Measurements from ENCODE around the gene ALPP. TPM values are rescaled to one million over a fixed set of nuclear protein-coding genes. Genes with fewer than 3 reads are reported as not detected.
"Not testable (repeated sequence)": the region's sequence is repeated elsewhere in the genome, so short reads cannot be mapped to it uniquely, and the experiment has no call there.

Gene ALPP
- total RNA-seq, 1 experiment from 2014 or later = 0.20 TPM

GRCh38 chr2:232390661-232391060 is 12.1 kb downstream of the ALPP start:
- H3K4me3 Mint-ChIP-seq = no peak overlapping the region
- no peak overlapping the region for H3K27ac Mint-ChIP-seq
- no peak for DNase-seq (ENCODE audit: low spot score)
- peaks cover 22% of the 10 kb centered on the region for H3K4me1 Mint-ChIP-seq
- H3K36me3 Mint-ChIP-seq = no peaks in the 10 kb centered on the region; the same call in 1 of the 2 replicates
- peaks cover 61% of the 10 kb centered on the region for H3K27me3 Mint-ChIP-seq (ENCODE audit: low read depth)
- no peaks in the 10 kb centered on the region for H3K9me3 Mint-ChIP-seq
- ChIA-PET POLR2A (no interaction called here), CTCF (interaction anchor here (0.6 kb wide), 1 partner anchor 54 kb away, joined by 3 read pairs; no protein-coding TSS in a partner anchor)
- no peak for TF ChIP-seq TEAD1 (CRISPR knock-in tag; IDR thresholded peaks at IDR 0.05)
- TF ChIP-seq SMAD4 (CRISPR knock-in tag; IDR thresholded peaks at IDR 0.05) = no peak
- no peak for TF ChIP-seq AFF4 (CRISPR knock-in tag; IDR thresholded peaks at IDR 0.05; ENCODE audit: borderline replicate concordance)
- no peak for TF ChIP-seq FOXJ3 (CRISPR knock-in tag; IDR thresholded peaks at IDR 0.05; ENCODE audit: borderline replicate concordance)
- TF ChIP-seq SOX15 (CRISPR knock-in tag; IDR thresholded peaks at IDR 0.05) = no peak
- no peak for TF ChIP-seq ZNF121 (CRISPR knock-in tag; IDR thresholded peaks at IDR 0.05)
- TF ChIP-seq ATF2 (CRISPR knock-in tag; IDR thresholded peaks at IDR 0.05; ENCODE audit: borderline replicate concordance, low read depth) = no peak
- no peak for TF ChIP-seq CBFB (CRISPR knock-in tag; IDR thresholded peaks at IDR 0.05; ENCODE audit: low read depth)
- no peak for TF ChIP-seq EMX1 (CRISPR knock-in tag; IDR thresholded peaks at IDR 0.05)
- TF ChIP-seq MYBL2 (CRISPR knock-in tag; IDR thresholded peaks at IDR 0.05) = no peak
- TF ChIP-seq HMGXB4 (CRISPR knock-in tag; IDR thresholded peaks at IDR 0.05) = no peak
- TF ChIP-seq GRHL2 (CRISPR knock-in tag; IDR thresholded peaks at IDR 0.05; ENCODE audit: insufficient replicate concordance, severe bottlenecking) = no peak
- TF ChIP-seq CDX4 (CRISPR knock-in tag; IDR thresholded peaks at IDR 0.05; ENCODE audit: borderline replicate concordance) = no peak
- no peak for TF ChIP-seq E2F5 (CRISPR knock-in tag; IDR thresholded peaks at IDR 0.05)
- ATAC-seq = no peak

- ChIA-PET POLR2A (no interaction called here), CTCF (interaction anchor here (1.2 kb wide), 2 partner anchors 27 to 28 kb away, joined by 3 to 6 read pairs; no protein-coding TSS in a partner anchor)
- H3K4me1 Mint-ChIP-seq = peaks cover 19% of the 10 kb centered on the region
- no peak overlapping the region for H3K27ac Mint-ChIP-seq
- ATAC-seq = no peak
- no peaks in the 10 kb centered on the region for H3K9me3 Mint-ChIP-seq
- no peaks in the 10 kb centered on the region for H3K36me3 Mint-ChIP-seq
- TF ChIP-seq NFE2L1 (CRISPR knock-in tag; IDR thresholded peaks at IDR 0.05) (no peak), GTF2I (CRISPR knock-in tag; conservative IDR thresholded peaks at IDR 0.05) (no peak), ZNF425 (CRISPR knock-in tag; conservative IDR thresholded peaks at IDR 0.05) (no peak), GRHL2 (CRISPR knock-in tag; IDR thresholded peaks at IDR 0.05; ENCODE audit: insufficient replicate concordance, severe bottlenecking) (no peak), ZNF396 (CRISPR knock-in tag; IDR thresholded peaks at IDR 0.05; ENCODE audit: borderline replicate concordance) (no peak), ZNF138 (CRISPR knock-in tag; conservative IDR thresholded peaks at IDR 0.05) (no peak), MAX (CRISPR knock-in tag; IDR thresholded peaks at IDR 0.05) (no peak), SP1 (CRISPR knock-in tag; conservative IDR thresholded peaks at IDR 0.05) (no peak)
- DNase-seq (ENCODE audit: low spot score) = no peak
- H3K27me3 Mint-ChIP-seq (ENCODE audit: low read depth) = peaks cover 32% of the 10 kb centered on the region
- H3K4me3 Mint-ChIP-seq = no peak overlapping the region
Measured at GRCh38 chr2:232393556-232393955, 15.0 kb downstream of the ALPP start.

GRCh38 chr2:232394431-232394830 is 15.9 kb downstream of the ALPP start:
- H3K36me3 Mint-ChIP-seq; ATAC-seq; H3K27ac Mint-ChIP-seq; H3K9me3 Mint-ChIP-seq; H3K4me3 Mint-ChIP-seq; DNase-seq (ENCODE audit: low spot score): not testable (repeated sequence)
- Mint-ChIP-seq H3K4me1 (peaks cover 14% of the 10 kb centered on the region), H3K27me3 (ENCODE audit: low read depth) (peaks cover 23% of the 10 kb centered on the region)
- ChIA-PET CTCF (interaction anchor here (1.2 kb wide), 1 partner anchor 27 kb away, joined by 6 read pairs; no protein-coding TSS in a partner anchor), POLR2A (interaction anchor here (0.9 kb wide), 1 partner anchor 27 kb away, joined by 3 read pairs; no protein-coding TSS in a partner anchor)
